ENCODE results near the gene KCNH6. TPM values are rescaled to one million over a fixed set of nuclear protein-coding genes. Genes with fewer than 3 reads are reported as not detected.
A peak's percentile ranks its signal among the peaks of the same experiment; 100 is the strongest.

Gene KCNH6
- total RNA-seq, 4 donors from 2014 or later = 0.08 to 0.29 TPM; not detected in 2

- TF ChIP-seq, protein P1, sequence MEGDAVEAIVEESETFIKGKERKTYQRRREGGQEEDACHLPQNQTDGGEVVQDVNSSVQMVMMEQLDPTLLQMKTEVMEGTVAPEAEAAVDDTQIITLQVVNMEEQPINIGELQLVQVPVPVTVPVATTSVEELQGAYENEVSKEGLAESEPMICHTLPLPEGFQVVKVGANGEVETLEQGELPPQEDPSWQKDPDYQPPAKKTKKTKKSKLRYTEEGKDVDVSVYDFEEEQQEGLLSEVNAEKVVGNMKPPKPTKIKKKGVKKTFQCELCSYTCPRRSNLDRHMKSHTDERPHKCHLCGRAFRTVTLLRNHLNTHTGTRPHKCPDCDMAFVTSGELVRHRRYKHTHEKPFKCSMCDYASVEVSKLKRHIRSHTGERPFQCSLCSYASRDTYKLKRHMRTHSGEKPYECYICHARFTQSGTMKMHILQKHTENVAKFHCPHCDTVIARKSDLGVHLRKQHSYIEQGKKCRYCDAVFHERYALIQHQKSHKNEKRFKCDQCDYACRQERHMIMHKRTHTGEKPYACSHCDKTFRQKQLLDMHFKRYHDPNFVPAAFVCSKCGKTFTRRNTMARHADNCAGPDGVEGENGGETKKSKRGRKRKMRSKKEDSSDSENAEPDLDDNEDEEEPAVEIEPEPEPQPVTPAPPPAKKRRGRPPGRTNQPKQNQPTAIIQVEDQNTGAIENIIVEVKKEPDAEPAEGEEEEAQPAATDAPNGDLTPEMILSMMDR (IDR thresholded peaks at IDR 0.05) = no peak
- no peak for TF ChIP-seq POLR2A (IDR thresholded peaks at IDR 0.05)
- intact Hi-C loops (cut with DNase I; ENCODE audit: low total_unique reads) = no loop called here
- DNase-seq (ENCODE audit: low spot score in 2 of 2) = no peak
- H3K4me3 ChIP-seq (ENCODE audit: low read depth, poor library complexity, severe bottlenecking) = no peak overlapping the region
- WGBS, 2 donors = 93 to 95% methylated on average over 9 of the region's 9 CpGs
Measured at GRCh38 chr17:63542218-63542545, 19.0 kb downstream of the KCNH6 start.

GRCh38 chr17:63542942-63543821 lies 20.0 kb downstream of the KCNH6 start:
- no peak overlapping the region for H3K4me3 ChIP-seq (ENCODE audit: low read depth, poor library complexity, severe bottlenecking)
- DNase-seq (ENCODE audit: low spot score in 2 of 2) = no peak
- 48 to 57% methylated on average over 14 to 15 of the region's 15 CpGs for WGBS, 2 donors
- intact Hi-C loops (cut with DNase I; ENCODE audit: low total_unique reads) = no loop called here
- TF ChIP-seq POLR2A (IDR thresholded peaks at IDR 0.05) = no peak
- TF ChIP-seq, protein P1 (IDR thresholded peaks at IDR 0.05) = no peak

- no peak for DNase-seq (ENCODE audit: low spot score in 2 of 2)
- no peak overlapping the region for H3K4me3 ChIP-seq (ENCODE audit: low read depth, poor library complexity, severe bottlenecking)
- intact Hi-C loops (cut with DNase I; ENCODE audit: low total_unique reads) = no loop called here
- no peak for TF ChIP-seq POLR2A (IDR thresholded peaks at IDR 0.05)
- TF ChIP-seq, protein P1 (IDR thresholded peaks at IDR 0.05) = no peak
Measured at GRCh38 chr17:63543822-63544420, 20.8 kb downstream of the KCNH6 start.

GRCh38 chr17:63544467-63545301 lies 21.5 kb downstream of the KCNH6 start:
- WGBS, 2 donors = 85 to 86% methylated on average over 12 to 13 of the region's 13 CpGs
- intact Hi-C loops (cut with DNase I; ENCODE audit: low total_unique reads) = no loop called here
- DNase-seq (ENCODE audit: low spot score in 2 of 2) = peak in 1 of 2 donors; percentile 67
- TF ChIP-seq, protein P1 (IDR thresholded peaks at IDR 0.05) = no peak
- no peak overlapping the region for H3K4me3 ChIP-seq (ENCODE audit: low read depth, poor library complexity, severe bottlenecking)

- intact Hi-C loops (cut with DNase I; ENCODE audit: low total_unique reads) = no loop called here
- WGBS, 2 donors = 89 to 92% methylated on average over 9 of the region's 9 CpGs
- H3K4me3 ChIP-seq (ENCODE audit: low read depth, poor library complexity, severe bottlenecking) = no peak overlapping the region
- TF ChIP-seq, protein P1 (IDR thresholded peaks at IDR 0.05) = no peak
- no peak for TF ChIP-seq POLR2A (IDR thresholded peaks at IDR 0.05)
- DNase-seq (ENCODE audit: low spot score in 2 of 2) = peak in 1 of 2 donors; percentile 76
Measured at GRCh38 chr17:63546308-63547082, 23.3 kb downstream of the KCNH6 start.

All from lower leg skin (tissue), 4 donors.